Jurkat, Clone E6-1 (cell line): ENCODE results near the gene TCEANC2.
A peak's percentile ranks its signal among the peaks of the same experiment; 100 is the strongest.
"Not testable (repeated sequence)": the region's sequence is repeated elsewhere in the genome, so short reads cannot be mapped to it uniquely, and the experiment has no call there.

Experiments used
- DNase-seq: peaks from one replicate; pipeline ENCODE4 v3.0.0-alpha.2; 2011; ENCODE audit warnings: low read depth, low spot score
- H3K4me3 ChIP-seq: 2 replicates; pipeline ENCODE4 v1.5.1; 2011; ENCODE audit warnings: mild to moderate bottlenecking, low read length, control low read depth, moderate library complexity

Gene TCEANC2

GRCh38 chr1:54080598-54081049 is 27.2 kb downstream of the TCEANC2 start:
- no peak for DNase-seq
- H3K4me3 ChIP-seq, result no peak overlapping the region

- peak; percentile 45 for DNase-seq
- H3K4me3 ChIP-seq, result no peak overlapping the region
Measured at GRCh38 chr1:54081306-54082270, 28.2 kb downstream of the TCEANC2 start.

GRCh38 chr1:54084794-54085193 is 31.4 kb downstream of the TCEANC2 start:
- DNase-seq, result no peak
- H3K4me3 ChIP-seq, result no peak overlapping the region

- no peak for DNase-seq
- H3K4me3 ChIP-seq, result no peak overlapping the region
Measured at GRCh38 chr1:54086754-54087153, 33.3 kb downstream of the TCEANC2 start.

GRCh38 chr1:54088385-54088784 is 35.0 kb downstream of the TCEANC2 start:
- no peak overlapping the region for H3K4me3 ChIP-seq
- no peak for DNase-seq

- H3K4me3 ChIP-seq, result no peak overlapping the region
- DNase-seq, result no peak
Measured at GRCh38 chr1:54091666-54092065, 38.3 kb downstream of the TCEANC2 start.

GRCh38 chr1:54094001-54094729 is 40.8 kb downstream of the TCEANC2 start:
- DNase-seq, result no peak
- H3K4me3 ChIP-seq, result no peak overlapping the region

GRCh38 chr1:54094730-54095105 is 41.3 kb downstream of the TCEANC2 start:
- not testable (repeated sequence) for H3K4me3 ChIP-seq

GRCh38 chr1:54095546-54096226 is 42.3 kb downstream of the TCEANC2 start:
- DNase-seq, result no peak
- H3K4me3 ChIP-seq, result no peak overlapping the region

More at GRCh38 chr1:54094730-54095105, 41.3 kb downstream of the TCEANC2 start:
- DNase-seq, result not testable (repeated sequence)

GRCh38 chr1:54096227-54096876 is 42.9 kb downstream of the TCEANC2 start:
- H3K4me3 ChIP-seq, result no peak overlapping the region
- no peak for DNase-seq

- DNase-seq, result no peak
- no peak overlapping the region for H3K4me3 ChIP-seq
Measured at GRCh38 chr1:54096877-54097240, 43.5 kb downstream of the TCEANC2 start.

GRCh38 chr1:54099061-54099610 is 45.7 kb downstream of the TCEANC2 start:
- no peak overlapping the region for H3K4me3 ChIP-seq
- no peak for DNase-seq

GRCh38 chr1:54100500-54100899 is 47.1 kb downstream of the TCEANC2 start:
- H3K4me3 ChIP-seq, result no peak overlapping the region
- DNase-seq, result no peak

GRCh38 chr1:54103414-54103813 is 50.0 kb downstream of the TCEANC2 start:
- DNase-seq, result no peak
- no peak overlapping the region for H3K4me3 ChIP-seq

GRCh38 chr1:54104613-54105012 is 51.2 kb downstream of the TCEANC2 start:
- H3K4me3 ChIP-seq, DNase-seq: not testable (repeated sequence)

GRCh38 chr1:54105080-54105479 is 51.7 kb downstream of the TCEANC2 start:
- DNase-seq, result no peak
- no peak overlapping the region for H3K4me3 ChIP-seq

GRCh38 chr1:54105736-54106269 is 52.4 kb downstream of the TCEANC2 start:
- no peak for DNase-seq
- no peak overlapping the region for H3K4me3 ChIP-seq

- no peak for DNase-seq
- no peak overlapping the region for H3K4me3 ChIP-seq
Measured at GRCh38 chr1:54107131-54107530, 53.7 kb downstream of the TCEANC2 start.

GRCh38 chr1:54108156-54108555 is 54.7 kb downstream of the TCEANC2 start:
- DNase-seq, result no peak
- H3K4me3 ChIP-seq, result no peak overlapping the region
